GM18508 (cell line): Measurements from ENCODE around the gene TMEM231.
"Not testable (repeated sequence)": the region's sequence is repeated elsewhere in the genome, so short reads cannot be mapped to it uniquely, and the experiment has no call there.

ENCODE experiments used
- ATAC-seq: cut with Tn5 transposase; IDR thresholded peaks from one replicate; pipeline ENCODE4 v1.9.1; 2021; ENCODE audit warnings: moderate number of reproducible peaks; ENCODE audit not compliant: insufficient read depth, unreplicated experiment

The TMEM231 gene

DNA sequence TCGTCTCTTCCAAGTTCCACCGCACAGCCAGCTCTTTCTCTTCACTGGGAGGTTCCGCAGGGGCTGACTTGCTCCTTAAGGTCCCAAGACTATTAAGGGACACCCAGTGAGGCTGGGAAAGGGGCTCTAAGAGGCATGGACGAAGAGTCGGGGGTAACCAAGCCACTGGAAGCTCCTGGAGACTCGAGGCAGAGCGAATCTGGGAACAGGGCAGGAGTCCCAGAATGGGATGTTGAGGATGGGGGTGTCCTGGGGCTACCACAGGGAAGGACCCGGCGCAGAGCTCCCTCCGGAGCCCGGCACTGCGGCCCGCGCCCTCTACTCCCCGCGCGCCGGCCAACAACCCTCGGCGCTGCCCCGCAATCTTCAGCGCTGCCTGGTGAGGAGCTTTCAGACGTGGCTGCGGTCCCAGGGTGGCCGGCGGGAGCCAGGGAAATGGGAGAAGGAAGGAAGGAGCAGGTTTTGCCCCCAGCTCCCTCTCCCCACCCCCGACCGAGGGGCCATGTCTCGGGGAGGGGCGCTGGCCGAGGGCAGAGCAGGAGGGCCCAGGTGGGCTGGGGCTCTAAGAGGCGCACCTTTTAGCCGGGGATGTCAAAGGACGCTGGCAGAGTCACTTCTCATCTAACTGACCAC, 20.7 kb downstream of the TMEM231 start:
- ATAC-seq = no peak

DNA sequence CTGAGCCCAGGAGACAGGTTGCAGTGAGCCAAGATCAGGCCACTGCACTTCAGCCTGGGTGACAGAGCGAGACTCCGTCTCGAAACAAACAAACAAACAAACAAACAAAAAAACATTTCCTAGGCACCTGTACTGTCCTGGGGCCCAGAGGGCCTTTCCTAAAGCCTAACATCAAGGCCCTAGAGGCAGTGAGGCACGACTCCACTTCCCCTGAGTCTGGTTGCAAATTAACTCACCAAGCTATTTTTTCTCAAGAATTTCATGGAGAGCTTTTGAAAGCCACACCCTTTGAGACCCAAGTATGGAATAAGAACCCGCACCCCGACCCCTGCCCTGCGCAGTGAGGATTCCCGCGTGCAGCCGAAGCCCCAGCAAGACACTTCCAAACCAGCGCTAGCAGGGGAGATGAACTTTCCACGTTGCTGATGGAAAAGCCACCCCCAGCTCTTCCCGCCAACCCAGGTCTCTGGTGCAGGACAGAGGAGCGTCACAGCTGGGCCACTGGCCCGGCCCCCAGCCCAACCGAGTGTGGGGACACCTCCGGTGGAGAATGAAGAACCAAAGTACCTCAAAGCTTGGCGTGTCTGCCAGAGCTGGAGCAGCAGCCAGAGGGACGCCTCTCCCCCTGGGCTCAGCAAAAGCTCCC, 21.4 kb downstream of the TMEM231 start:
- no peak for ATAC-seq

DNA sequence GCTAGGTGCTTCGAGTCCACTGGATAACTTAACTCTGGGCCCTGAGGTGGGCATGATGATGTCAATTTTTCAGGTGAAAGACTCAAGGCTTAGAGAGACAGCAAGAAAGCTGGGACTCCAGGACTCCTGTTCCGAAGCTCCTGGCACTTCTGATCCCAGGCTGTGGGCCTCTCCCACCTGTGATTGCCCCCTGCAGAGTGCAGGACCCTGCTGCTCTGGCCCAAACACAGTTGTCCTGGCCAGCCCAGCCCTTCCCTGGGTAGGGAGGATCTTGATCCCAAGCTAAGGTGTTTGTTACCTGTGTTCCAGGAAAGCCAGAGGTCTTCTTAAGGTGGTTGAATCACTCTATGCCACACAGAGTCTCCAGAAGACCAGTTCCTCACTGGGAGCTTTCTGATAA, 23.3 kb downstream of the TMEM231 start:
- ATAC-seq = no peak

DNA sequence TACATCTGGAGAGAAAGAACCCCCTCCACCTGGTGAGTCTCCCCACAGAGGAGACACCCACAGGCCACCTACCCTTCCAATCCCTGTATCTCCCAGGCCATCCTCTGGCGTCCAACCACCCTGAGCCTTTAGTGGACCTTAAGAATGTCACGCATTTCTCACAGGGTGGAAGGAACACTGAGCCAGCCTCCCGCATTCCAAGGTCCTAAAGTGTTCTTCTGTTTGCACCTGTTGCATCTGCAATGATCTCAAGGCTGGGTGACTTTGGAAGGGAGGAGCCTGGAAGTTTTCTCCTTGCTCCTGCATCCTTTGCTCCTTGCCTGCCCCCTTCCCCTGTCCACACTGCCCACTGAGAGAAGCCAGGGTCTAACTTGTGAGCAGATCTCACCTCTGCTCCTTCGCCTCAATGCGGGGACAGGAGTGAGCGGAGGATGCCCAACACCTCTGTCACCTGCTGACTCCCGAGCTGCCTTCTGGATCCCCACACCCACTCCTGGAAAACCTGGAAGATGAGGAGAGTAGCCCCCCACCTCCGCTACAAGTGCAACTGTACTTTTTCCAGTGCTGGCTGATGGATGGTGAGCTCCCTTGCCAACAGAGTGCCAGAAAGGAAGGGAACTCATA, 23.8 kb downstream of the TMEM231 start:
- ATAC-seq = no peak

DNA sequence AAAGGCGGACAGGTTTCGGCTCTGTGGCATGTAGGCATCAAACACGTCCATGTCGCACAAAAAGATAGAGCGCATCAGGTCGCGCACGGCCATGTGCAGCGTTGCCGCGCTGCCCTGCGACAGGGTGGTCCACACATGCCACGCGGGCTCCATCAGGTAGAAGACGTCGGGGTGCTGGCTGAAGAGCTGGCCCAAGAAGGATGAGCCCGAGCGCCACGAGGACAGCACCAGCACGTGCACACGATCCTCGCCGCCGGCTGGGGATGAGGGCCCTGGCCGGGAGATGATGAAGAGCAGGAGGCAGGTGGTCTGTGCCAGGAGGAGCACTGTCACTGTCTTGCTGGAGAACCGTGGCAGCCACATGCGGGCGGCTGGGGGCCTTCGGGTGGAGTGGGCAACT, 26.1 kb downstream of the TMEM231 start:
- no peak for ATAC-seq

DNA sequence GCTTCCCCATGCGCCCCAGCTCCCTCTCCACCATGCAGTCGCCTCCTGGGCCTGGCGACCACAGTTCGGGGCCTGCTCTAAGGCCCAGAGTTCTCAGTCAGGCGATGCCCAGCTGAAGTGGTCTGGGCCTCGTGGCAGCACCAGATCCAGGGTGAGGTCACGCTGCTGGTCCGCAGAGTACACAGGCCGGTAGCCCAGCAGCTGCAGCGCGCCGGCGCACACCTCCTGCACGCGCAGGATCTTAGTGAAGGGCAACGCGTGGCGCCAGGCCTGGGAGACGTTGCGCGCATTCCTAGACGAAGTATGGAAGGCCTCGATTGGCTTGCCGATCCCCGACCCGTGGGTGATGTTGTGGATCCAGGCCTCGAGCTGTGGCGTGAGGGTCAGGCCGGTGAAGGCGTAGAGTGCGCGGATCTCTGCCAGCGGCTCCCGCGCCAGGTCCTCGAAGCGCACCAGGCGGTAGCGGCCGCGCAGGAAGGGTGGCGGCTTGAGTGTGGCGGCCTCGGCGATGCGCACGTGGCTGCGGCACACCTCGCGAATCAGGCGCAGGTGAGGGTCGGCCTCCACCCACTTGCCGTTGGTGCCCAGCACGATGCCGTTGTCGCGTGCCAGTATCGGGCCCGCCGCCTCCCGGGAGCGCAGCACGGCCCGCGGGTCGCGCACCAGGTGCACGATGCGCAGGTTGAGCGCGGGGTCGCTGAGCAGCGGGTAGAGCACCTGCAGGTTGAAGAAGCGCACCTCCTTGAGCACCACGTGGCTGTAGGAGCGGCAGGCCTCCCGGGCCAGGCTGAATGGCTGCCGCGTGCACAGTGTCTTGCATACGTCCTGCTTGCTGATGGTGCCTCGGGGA, 26.8 kb downstream of the TMEM231 start:
- no peak for ATAC-seq

DNA sequence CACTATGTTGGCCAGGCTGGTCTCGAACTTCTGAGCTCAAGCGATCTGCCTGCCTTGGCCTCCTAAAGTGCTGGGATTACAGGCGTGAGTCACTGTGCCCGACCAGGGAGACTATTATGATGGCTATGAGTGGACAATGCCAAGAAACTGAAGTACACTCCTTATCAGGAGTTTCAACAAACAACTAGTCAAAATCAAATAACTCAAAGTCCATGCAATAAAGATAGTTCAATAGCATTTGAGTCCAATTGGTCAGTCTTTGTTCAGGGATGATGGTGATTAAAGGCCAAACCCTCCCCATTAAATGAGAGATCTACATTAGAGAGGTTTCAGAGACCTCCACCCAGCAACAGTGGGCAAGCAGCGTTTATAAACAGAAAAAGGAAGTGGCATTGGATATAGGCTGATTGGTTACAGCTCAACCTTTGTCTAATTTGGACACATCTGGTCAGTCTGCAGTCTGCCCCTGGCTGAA, 28.2 kb downstream of the TMEM231 start:
- no peak for ATAC-seq

DNA sequence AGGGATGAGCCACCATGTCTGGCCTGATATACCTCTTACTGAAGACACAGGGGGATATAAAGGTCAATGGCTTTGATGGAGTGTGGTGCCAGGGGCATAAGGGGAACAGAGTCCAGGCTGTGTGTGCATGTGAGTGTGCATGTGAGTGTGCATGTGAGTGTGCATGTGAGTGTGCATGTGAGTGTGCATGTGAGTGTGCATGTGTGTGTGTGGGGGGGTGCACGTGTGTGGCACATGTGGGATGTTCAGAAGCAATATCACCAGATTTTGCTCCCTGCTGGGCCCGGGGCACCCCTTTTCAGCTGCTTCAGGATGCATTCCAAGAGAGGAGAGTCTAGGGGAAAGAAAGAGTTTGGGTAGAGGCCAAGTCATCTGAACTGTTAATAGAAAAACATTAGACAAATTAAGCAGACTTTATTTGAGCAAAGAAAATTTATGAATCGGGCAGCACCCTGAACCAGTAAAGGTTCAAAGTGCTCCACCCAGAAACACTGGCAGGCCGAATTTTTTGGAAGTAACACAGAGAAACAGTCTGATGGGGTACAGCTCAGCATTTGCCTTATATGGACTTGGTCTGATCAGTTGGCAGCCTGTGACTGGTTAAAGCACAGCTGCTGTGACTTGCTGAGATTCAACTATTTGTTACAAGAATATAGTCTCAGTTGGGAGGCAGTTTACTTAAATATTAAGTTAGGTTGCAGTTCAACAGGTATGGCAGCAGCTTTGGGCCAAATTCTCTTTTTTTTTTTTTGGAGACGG, 29.8 kb downstream of the TMEM231 start:
- ATAC-seq = no peak

DNA sequence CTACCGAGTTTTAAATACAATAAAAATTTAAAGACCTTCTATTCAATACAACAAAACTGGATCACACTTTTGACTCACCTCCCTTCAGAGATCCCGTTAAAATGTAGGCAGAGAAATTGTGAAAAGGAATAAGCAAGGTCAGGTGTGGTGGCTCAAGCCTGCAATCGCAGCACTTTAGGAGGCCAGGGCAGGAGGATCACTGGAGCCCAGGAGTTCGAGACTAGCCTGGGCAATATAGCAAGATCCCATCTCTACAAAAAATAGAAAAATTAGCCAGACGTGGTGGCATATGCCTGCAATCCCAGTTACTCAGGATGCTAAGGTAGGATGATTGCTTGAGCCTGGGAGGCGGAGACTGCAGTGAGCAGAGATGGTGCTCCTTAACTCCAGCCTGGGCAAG, 36.9 kb downstream of the TMEM231 start:
- no peak for ATAC-seq

DNA sequence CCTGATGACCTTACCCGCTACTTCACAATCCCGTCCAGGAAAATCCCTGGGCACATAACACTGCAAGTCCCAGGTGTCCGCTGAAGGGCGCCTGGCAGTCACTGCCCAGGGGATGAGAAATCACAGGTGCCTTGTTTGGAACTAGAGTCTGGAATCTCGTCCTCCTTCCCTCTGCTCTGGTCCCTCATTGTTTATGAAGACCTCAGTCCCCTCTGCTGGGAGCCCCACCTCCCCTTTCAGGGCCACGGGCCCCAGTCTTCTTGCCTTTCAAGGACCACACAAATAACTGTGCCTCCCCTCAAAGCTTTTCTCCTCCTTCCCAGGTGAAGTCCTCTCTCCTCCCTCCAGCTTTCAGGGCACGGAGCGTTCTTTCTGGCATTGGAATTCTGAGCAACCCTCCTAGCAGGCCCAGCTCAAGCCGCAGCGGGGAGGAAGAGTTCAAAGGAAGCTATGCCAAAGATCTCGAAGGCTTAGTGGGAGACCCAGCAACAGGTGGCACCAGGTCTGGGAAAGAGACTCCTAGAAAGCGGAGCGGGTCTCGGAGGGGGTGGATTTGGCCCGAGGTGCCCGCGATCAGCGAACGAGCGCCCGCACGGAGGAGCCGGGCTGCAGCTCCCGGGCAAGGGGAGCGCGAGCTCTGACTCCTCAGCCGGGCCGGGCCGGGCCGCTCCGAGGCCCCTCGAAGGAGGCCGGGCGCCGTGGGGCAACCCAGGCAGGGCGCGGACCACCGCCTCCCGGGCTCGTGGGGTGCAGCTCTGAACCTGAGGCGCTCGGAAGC, 39.7 kb downstream of the TMEM231 start:
- peak; percentile 3 for ATAC-seq

DNA sequence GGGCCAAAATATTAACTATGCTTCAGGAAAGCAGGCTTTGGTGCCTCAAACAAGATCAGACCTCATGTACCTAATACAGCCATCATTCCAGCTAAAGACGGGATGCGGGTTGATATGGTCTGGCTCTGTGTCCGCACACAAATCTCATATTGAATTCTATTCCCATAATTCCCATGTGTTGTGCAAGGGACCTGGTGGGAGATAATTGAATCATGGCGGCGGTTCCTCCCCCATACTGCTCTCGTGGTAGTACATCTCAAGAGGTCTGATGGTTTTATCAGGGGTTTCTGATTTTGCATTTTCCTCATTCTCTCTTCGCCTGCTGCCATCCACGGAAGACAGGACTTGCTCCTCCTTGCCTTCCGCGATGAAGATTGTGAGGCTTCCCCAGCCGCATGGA, 41.8 kb downstream of the TMEM231 start:
- no peak for ATAC-seq

DNA sequence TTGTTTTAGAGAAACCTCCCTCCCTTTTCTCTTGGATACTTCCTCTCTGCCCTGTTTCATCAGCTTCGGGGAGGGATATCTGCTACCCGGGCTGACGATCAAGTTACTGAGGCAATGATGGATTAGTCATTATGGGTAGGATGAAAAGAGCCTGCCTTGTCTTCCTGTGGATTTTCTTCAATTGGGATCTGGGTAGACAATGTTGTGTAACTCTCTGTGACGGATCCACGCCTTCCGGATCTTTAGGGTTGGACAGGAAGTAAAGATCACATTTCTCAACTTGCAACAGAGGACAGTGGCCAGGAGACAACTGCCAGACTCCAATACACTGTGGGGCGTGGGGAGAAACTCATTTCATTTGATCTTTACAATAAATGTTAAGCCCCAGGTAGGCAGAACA, 49.5 kb downstream of the TMEM231 start:
- no peak for ATAC-seq

DNA sequence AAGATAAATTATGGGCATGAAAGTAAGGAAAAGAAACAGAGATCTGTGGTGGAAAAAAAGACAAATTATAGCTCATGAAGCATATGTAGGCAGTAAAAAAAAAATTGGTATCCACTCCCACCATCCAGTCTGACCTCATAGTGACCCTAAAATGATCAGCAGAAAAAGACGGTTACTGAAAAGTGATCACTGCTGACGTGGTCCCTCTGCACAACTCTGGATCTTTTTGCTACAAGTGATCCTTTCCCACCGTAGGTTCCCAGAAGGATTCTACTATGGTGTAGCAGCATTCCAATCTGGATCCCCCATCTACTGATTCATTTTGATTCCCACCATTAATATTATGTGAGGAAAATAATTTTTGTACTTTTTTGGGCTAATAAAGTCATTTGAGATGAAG, 49.9 kb downstream of the TMEM231 start:
- no peak for ATAC-seq

DNA sequence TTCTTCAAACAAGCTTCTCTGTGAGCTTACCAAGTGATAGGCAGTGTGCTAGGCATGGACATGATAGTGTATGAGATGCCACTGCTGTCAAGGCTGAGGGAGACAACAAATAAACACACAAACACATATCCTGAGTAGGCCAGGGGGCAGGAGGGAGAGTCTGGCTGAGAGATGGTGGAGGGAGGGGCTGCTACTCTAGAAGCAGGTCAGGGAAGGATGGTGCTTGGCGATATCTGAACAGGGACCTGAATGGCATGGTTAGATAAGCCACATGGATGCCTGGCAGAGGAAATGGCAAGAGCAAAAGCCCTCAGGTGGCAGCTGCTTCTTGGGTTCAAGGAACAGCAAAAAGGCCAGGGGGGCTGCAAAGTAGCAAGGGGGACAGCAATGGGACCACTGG, 52.3 kb downstream of the TMEM231 start:
- ATAC-seq = no peak

DNA sequence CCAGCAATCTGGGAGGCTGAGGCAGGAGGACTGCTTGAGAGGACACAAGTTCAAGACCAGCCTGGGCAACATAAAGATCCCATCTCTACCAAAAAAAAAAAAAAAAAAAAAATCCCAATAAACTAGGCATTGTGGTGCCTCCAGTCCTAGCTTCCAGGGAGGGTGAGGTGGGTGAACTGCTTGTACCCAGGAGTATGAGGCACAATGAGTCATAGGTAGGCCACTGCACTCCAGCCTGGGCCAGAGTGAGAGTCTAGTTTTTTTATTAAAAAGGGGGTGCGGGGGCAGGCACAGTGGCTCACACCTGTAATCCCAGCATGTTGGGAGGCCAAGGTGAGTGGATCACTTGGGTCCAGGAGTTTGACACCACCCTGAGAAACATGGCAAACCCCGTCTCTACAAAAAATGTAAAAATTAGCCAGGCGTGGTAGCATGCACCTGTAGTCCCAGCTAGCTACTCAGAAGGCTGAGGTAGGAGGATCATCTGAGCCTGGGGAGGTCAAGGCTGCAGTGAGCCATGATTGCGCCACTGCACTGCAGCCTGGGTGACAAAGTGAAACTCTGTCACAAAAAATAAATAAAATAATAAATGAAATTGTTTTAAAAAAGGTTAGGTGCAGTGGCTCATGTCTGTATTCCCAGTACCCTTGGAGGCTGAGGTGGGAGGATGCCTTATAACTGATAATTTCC, 53.0 kb downstream of the TMEM231 start:
- ATAC-seq = no peak

DNA sequence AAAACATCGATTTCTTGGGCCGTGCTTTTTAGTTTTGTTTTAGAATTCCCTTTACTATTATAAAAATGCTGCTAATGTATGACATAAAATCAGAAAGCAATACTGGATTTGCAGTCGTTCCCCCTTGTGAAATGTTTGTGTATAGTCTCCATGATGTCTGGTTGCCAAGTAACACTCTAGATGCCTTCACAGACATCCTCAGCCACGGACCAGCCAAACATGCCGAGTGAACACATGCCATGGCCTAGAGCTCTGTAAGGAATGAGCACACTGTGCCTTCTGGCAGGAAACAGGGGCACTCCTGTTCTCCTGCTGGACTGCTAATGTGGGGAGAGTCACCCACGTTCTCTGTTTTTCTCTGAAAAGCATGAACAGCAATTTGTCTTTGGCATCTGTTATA, 54.2 kb downstream of the TMEM231 start:
- not testable (repeated sequence) for ATAC-seq

DNA sequence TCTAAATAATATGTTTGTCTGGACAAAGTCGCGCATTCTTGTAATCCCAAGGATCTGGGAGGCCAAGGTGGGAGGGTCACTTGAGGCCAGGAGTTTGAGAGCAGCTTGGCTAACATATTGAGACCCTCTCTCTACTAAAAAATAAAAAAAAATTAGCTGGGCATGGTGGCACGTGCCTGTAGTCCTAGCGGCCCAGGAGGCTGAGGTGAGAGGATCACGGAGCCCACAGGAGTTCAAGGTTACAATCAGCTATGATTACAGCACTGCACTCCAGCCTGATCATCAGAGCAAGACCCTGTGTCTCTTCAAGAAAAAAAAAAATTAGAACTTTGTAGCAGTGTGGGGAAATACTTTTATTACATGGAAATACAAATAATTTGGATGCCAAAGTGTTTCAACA, 54.7 kb downstream of the TMEM231 start:
- ATAC-seq = no peak

DNA sequence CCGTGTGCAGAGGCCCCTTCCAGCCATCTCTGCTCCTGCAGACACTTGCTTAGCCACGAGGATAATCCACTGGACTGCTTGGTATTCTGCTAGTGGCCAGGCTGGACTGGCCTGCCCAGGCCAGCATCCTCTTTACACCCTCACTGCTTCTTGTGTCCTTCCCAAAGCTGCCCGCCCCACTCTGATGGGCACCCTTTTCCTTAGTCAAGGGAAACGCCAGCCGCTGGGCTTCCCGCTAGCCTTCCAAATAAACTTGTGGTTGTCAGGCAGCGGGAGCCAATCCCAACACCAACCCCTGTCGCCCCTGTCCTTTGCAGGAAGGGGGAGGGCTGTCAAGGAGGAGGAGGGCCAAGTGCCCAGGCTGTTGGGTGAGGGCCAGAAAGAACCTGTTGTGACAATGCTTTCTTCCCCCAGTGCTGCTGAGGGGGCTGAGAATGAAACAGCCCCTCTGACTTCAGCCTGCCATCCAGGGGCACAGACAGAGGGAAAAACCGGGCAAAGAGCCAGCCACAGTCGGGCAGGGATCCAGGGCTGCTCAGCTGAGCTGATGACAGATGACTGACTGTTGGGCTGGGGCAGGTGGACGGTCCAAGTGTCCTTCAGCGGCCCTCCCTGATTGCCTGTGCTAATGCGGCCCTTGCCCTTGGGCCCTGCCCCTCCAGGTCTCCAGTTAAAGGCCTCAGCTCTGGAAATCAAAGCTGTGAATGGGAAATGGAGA, 57.3 kb downstream of the TMEM231 start:
- not testable (repeated sequence) for ATAC-seq
